Stomach (tissue), 4 donors: ENCODE results near the gene RERE.

Experiments used
- EP300 ChIP-seq: sonication (generic); formaldehyde crosslinking; IDR thresholded peaks from one replicate; pipeline ENCODE4 v1.6.1; 2017; ENCODE audit warnings: antibody characterized with exemption
- POLR2A ChIP-seq, 4 donors: fragments of 450-650 bp; IDR thresholded peaks; one replicate each; pipeline ENCODE4 v1.6.1; 2016; ENCODE audit warnings: antibody characterized with exemption in 4 of 4, control low read depth in 2 of 4, mild to moderate bottlenecking in 1 of 4, moderate library complexity in 1 of 4
- POLR2AphosphoS5 ChIP-seq, 3 donors: sonication (generic); formaldehyde crosslinking; IDR thresholded peaks; one replicate each; pipeline ENCODE4 v1.6.1; 2016; ENCODE audit warnings: antibody characterized with exemption in 3 of 3

GRCh38 chr1:8816831-8817411 is 519 bp downstream of the RERE start:
- TF ChIP-seq EP300 (no peak), POLR2AphosphoS5 (IDR thresholded peaks at IDR 0.05) (no peak), POLR2A (IDR thresholded peaks at IDR 0.05) (no peak)
